Adrenal gland (tissue), 12 donors: ENCODE data around the gene PALB2. TPM values are rescaled to one million over a fixed set of nuclear protein-coding genes. Genes with fewer than 3 reads are reported as not detected.

Source experiments
- DNase-seq, 7 donors: peaks; one replicate each; pipeline ENCODE4 v3.0.0-alpha.2; 2019 to 2020
- H3K27ac ChIP-seq, 5 donors: fragments of 200-600 bp; sonication (generic) in 4 of 5; 1 replicate in 3 of 5; 2 replicates in 2 of 5; pipeline versions ENCODE4 v1.5.1 to v1.8.0; 2016 to 2020; ENCODE audit warnings: mild to moderate bottlenecking in 1 of 5
- H3K27me3 ChIP-seq: fragments of 200-600 bp; 2 replicates; pipeline ENCODE4 v1.8.0; 2021
- H3K36me3 ChIP-seq, 2 donors: fragments of 200-600 bp; replicated peaks in 1 of 2; 1 replicate in 1 of 2; 2 replicates in 1 of 2; pipeline versions ENCODE4 v1.5.1 to v1.8.0; 2018 to 2022
- H3K4me1 ChIP-seq, 2 donors: fragments of 200-600 bp; replicated peaks in 1 of 2; 1 replicate in 1 of 2; 2 replicates in 1 of 2; pipeline versions ENCODE4 v1.5.1 to v1.8.0; 2018 to 2021
- H3K4me3 ChIP-seq, 4 donors: fragments of 200-600 bp; sonication (generic) in 3 of 4; one replicate each; pipeline ENCODE4 v1.5.1; 2016 to 2018
- H3K9me3 ChIP-seq, 3 donors: fragments of 200-600 bp; sonication (generic) in 1 of 3; replicated peaks in 1 of 3; 1 replicate in 2 of 3; 2 replicates in 1 of 3; pipeline versions ENCODE4 v1.5.1 to v1.8.0; 2016 to 2021
- CTCF ChIP-seq, 6 experiments: fragments of 450-650 bp in 4 of 6; fragments of 200-600 bp in 2 of 6; sonication (generic) in 1 of 6; IDR thresholded peaks; 1 replicate in 5 of 6; 2 replicates in 1 of 6; pipeline versions ENCODE4 v1.5.1 to v1.8.0; 2016 to 2021; ENCODE audit warnings: antibody characterized with exemption in 6 of 6, mild to moderate bottlenecking in 2 of 6, moderate library complexity in 1 of 6
- POLR2A ChIP-seq, 2 donors: fragments of 450-650 bp; IDR thresholded peaks; one replicate each; pipeline ENCODE4 v1.6.1; 2017; ENCODE audit warnings: antibody characterized with exemption in 2 of 2, mild to moderate bottlenecking in 2 of 2, moderate library complexity in 1 of 2
- whole genome bisulfite sequencing, 4 donors: extraction: QIAGEN DNeasy Blood & Tissue Kit in 2 of 4; methylation state at CpG; one replicate each; pipeline versions ENCODE4 v1.1.5 to v1.1.7; 2013 to 2017; 5-methylcytosine and 5-hydroxymethylcytosine counted together
- intact Hi-C, 2 donors: fragments of 100-400 bp; cut with DNase I; formaldehyde crosslinking; loops; one replicate each; pipeline versions ENCODE4 v1.14.1 to v1.15.0; 2022 to 2023
- polyA plus RNA-seq, 3 donors: library from polyadenylated mRNA; stranded (reverse); fragments of 200-250 nt in 2 of 3; fragments of 350-450 nt in 1 of 3; fragmentation: Illumina TruSeq in 1 of 3; extraction: RNeasy Lipid Tissue Mini Kit (QIAGEN cat#74804) in 1 of 3; gene quantifications; one replicate each; pipeline ENCODE4 v1.2.3, GENCODE V29; 2013 to 2014
- total RNA-seq, 9 donors: library from RNA; depleted of rRNA in 4 of 9; stranded (reverse); fragments of >200 nt in 4 of 9; fragments of 120-200 nt in 1 of 9; fragmentation: NEBNext Ultra II Directional in 1 of 9; extraction: Animal tissue kit (Norgen Biotek cat#: 25700) in 1 of 9; gene quantifications; one replicate each; pipeline versions ENCODE4 v1.1.0 to v1.2.4, GENCODE V29; 2013 to 2023
- donor health status: healthy with polysubstance abuse.
- donor health status: Bipolar disorder and iron deficiency.
- donor health status: DM: yes; HTN: yes; CAD: no.
- donor health status: DM: no; HTN: no; CAD: no.
- donor health status: DM: no; HTN: no; CAD: no.
- donor health status: DM: yes; HTN: yes; CAD: no.

The PALB2 gene
- total and polyA plus RNA-seq, 12 donors, result 2.8 to 16.4 (median 10.4) TPM

- intact Hi-C loops, result no loop called here
- Histone ChIP-seq H3K4me3 (no peak overlapping the region), H3K27me3 (no peaks in the 10 kb centered on the region), H3K4me1 (no peaks in the 10 kb centered on the region), H3K36me3 (peaks cover 0 to 61% of the 10 kb centered on the region in 2 donors), H3K9me3 (no peaks in the 10 kb centered on the region), H3K27ac (no peak overlapping the region)
- 86 to 95% (median 92%) methylated on average over 3 to 4 of the region's 4 CpGs for WGBS, 4 donors
- TF ChIP-seq POLR2A (IDR thresholded peaks at IDR 0.05) (no peak), CTCF (IDR thresholded peaks at IDR 0.05) (no peak)
- no peak for DNase-seq
These were observed 27.8 kb upstream of the PALB2 start for GRCh38 chr16:23668873-23669272.

DNA sequence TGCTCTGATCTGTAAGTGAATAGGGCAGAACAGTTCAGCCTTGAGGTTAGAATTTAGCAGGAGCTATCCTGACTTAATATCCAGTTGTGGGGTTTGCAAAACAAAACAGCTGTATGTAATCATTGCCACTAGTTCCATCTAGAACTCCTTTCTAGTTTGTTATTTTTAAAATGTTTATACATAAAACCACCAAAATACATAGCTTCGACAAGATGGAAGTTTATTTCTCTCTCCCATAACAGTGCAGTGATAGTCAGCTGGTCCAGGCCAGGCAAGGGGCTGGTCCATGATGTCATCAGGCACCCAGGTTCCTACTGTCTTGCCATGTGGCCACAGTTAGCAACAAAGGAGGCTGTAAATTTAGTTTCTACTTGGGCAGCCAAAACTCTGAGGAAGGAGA is 27.1 kb upstream of the PALB2 start:
- DNase-seq, result no peak
- H3K27ac ChIP-seq, result no peak overlapping the region
- H3K9me3 ChIP-seq, result no peaks in the 10 kb centered on the region
- no peaks in the 10 kb centered on the region for H3K27me3 ChIP-seq
- H3K4me1 ChIP-seq, result no peaks in the 10 kb centered on the region
- intact Hi-C loops, result no loop called here
- no peak for TF ChIP-seq POLR2A (IDR thresholded peaks at IDR 0.05)
- TF ChIP-seq CTCF (IDR thresholded peaks at IDR 0.05), result no peak
- no peak overlapping the region for H3K4me3 ChIP-seq
- peaks cover 0 to 68% of the 10 kb centered on the region in 2 donors for H3K36me3 ChIP-seq
- 71 to 90% (median 87%) methylated on average over 1 of the region's 1 CpG for WGBS, 4 donors

GRCh38 chr16:23667355-23667659 is 26.2 kb upstream of the PALB2 start:
- WGBS, 4 donors, result 97 to 98% (median 98%) methylated on average over 6 of the region's 6 CpGs
- Histone ChIP-seq H3K36me3 (peaks cover 0 to 76% of the 10 kb centered on the region in 2 donors), H3K9me3 (no peaks in the 10 kb centered on the region), H3K4me1 (no peaks in the 10 kb centered on the region), H3K27me3 (no peaks in the 10 kb centered on the region), H3K27ac (no peak overlapping the region), H3K4me3 (no peak overlapping the region)
- no peak for DNase-seq
- intact Hi-C loops, result no loop called here
- no peak for TF ChIP-seq CTCF (IDR thresholded peaks at IDR 0.05)
- no peak for TF ChIP-seq POLR2A (IDR thresholded peaks at IDR 0.05)

- Histone ChIP-seq H3K27me3 (no peaks in the 10 kb centered on the region), H3K4me3 (no peak overlapping the region), H3K36me3 (peaks cover 0 to 81% of the 10 kb centered on the region in 2 donors), H3K4me1 (no peaks in the 10 kb centered on the region), H3K27ac (no peak overlapping the region), H3K9me3 (no peaks in the 10 kb centered on the region)
- DNase-seq, result no peak
- intact Hi-C loops, result no loop called here
- WGBS, 4 donors, result 93 to 96% (median 94%) methylated on average over 7 of the region's 7 CpGs
- TF ChIP-seq CTCF (IDR thresholded peaks at IDR 0.05) (no peak), POLR2A (IDR thresholded peaks at IDR 0.05) (no peak)
These were observed 25.7 kb upstream of the PALB2 start for GRCh38 chr16:23666571-23667354.
